Activated CD4-positive, alpha-beta memory T cell treated with anti-CD3 and anti-CD28 coated beads, Interleukin-2, amount 10 ng/mL, durations not matched to agents 7 days and 5 days (primary cell): ENCODE measurements around the gene LGALS1. TPM values are rescaled to one million over a fixed set of nuclear protein-coding genes. Genes with fewer than 3 reads are reported as not detected.

Experiments used
- CTCF ChIA-PET: fragments of 350-600 bp; sonication (Branson Sonifier 250); formaldehyde crosslinking; loops from one replicate; lab custom pipeline; 2021; ENCODE audit warnings: antibody characterized with exemption, inconsistent platforms; lab: Charles Lee
- POLR2A ChIA-PET: fragments of 350-600 bp; sonication (Branson Sonifier 250); formaldehyde crosslinking; loops from one replicate; lab custom pipeline; 2021; ENCODE audit warnings: antibody characterized with exemption; lab: Charles Lee
- DNase-seq: peaks from one replicate; pipeline ENCODE4 v3.0.0-alpha.2; 2020
- H3K27ac Mint-ChIP-seq: one replicate; pipeline ENCODE4 v1.8.0; 2021; ENCODE audit warnings: mild to moderate bottlenecking, mixed read lengths
- H3K27me3 Mint-ChIP-seq: one replicate; pipeline ENCODE4 v1.8.0; 2021; ENCODE audit warnings: mixed read lengths
- H3K36me3 Mint-ChIP-seq: one replicate; pipeline ENCODE4 v1.8.0; 2021; ENCODE audit warnings: low read depth, mixed read lengths
- H3K4me1 Mint-ChIP-seq: one replicate; pipeline ENCODE4 v1.8.0; 2021; ENCODE audit warnings: mixed read lengths
- H3K4me3 Mint-ChIP-seq: one replicate; pipeline ENCODE4 v1.8.0; 2021; ENCODE audit warnings: mild to moderate bottlenecking, mixed read lengths
- H3K9me3 Mint-ChIP-seq: one replicate; pipeline ENCODE4 v1.8.0; 2021; ENCODE audit warnings: mixed read lengths
- total RNA-seq, 2 experiments: library from RNA; stranded (reverse); gene quantifications; one replicate each; pipeline ENCODE4 v1.2.3, GENCODE V29; 2021

The LGALS1 gene
- total RNA-seq, 2 experiments from 2014 or later: 2,209 to 2,240 TPM

- ChIA-PET CTCF (interaction anchor here (0.6 to 12.8 kb wide), 21 partner anchors 14 to 743 kb away, joined by 3 to 191 read pairs (median 4); partner anchors contain the start of genes C22orf23, GGA1, LGALS1 and NOL12), POLR2A (interaction anchor here (0.9 to 15.9 kb wide), 11 partner anchors 10 to 1041 kb away, joined by 3 to 244 read pairs (median 12); partner anchors contain the start of genes GGA1, LGALS1 and SH3BP1)
- peak overlapping the region; percentile 80 for H3K27ac Mint-ChIP-seq
- peaks cover 42% of the 10 kb centered on the region for H3K4me1 Mint-ChIP-seq
- H3K4me3 Mint-ChIP-seq: peak overlapping the region; percentile 80
- H3K27me3 Mint-ChIP-seq: no peaks in the 10 kb centered on the region
- no peaks in the 10 kb centered on the region for H3K9me3 Mint-ChIP-seq
- DNase-seq: no peak
- peaks cover 34% of the 10 kb centered on the region for H3K36me3 Mint-ChIP-seq
These were observed 17.8 kb upstream of the LGALS1 start for GRCh38 chr22:37657590-37658132.

DNA sequence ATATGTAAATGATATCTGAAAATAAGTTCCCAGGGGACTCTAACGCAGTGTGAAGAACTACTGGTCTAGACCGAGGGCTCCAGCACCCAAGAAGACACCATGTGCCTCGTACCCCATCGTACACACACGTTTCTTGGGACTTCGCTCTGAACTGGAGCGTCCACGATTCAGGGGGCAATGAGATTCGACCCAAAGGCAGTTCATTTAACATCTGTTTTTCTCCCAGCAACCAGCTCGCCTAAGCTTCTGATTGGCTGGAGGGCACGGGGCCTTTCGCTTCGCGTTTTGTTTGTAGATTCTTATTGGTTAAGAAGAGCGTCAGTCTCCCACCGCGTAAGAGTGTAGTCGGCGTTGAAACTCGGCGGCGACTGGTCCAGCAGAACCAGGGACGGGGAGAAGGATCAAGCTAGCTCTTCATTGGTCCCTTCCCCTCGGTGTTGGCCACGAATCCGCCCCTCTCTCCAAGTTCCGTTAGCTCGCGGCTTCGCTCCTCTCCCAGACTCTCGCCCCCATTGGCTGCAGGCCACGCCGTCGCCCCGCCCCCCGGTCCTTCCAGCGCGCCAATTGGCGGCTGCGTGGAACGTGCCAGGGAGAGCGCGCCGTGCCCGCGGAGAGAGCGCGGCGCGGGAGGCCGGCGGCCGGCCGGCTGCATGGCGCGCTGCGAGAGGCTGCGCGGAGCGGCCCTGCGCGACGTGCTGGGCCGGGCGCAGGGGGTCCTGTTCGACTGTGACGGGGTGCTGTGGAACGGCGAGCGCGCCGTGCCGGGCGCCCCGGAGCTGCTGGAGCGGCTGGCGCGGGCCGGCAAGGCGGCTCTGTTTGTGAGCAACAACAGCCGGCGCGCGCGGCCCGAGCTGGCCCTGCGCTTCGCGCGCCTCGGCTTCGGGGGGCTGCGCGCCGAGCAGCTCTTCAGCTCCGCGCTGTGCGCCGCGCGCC is 17.0 kb upstream of the LGALS1 start, which contains the start of gene PDXP:
Gene PDXP, plus strand, starts transcription at position 591 of the 933 bp plus-strand sequence. Its CDS starts 60 bp downstream, at position 651.
- DNase-seq: peak; percentile 98
- ChIA-PET POLR2A (interaction anchor here (0.9 to 15.9 kb wide), 12 partner anchors 9 to 1040 kb away, joined by 3 to 244 read pairs (median 10); partner anchors contain the start of genes GGA1, LGALS1, NOL12 and SH3BP1), CTCF (interaction anchor here (0.6 to 12.8 kb wide), 20 partner anchors 13 to 295 kb away, joined by 3 to 191 read pairs (median 4); partner anchors contain the start of genes C22orf23, GGA1, LGALS1 and NOL12)
- H3K36me3 Mint-ChIP-seq: peaks cover 27% of the 10 kb centered on the region
- peaks cover 42% of the 10 kb centered on the region for H3K4me1 Mint-ChIP-seq
- peak within 1 kb of the TSS; percentile 84 for H3K4me3 Mint-ChIP-seq
- H3K27me3 Mint-ChIP-seq: no peaks in the 10 kb centered on the region
- no peaks in the 10 kb centered on the region for H3K9me3 Mint-ChIP-seq
- H3K27ac Mint-ChIP-seq: peak within 1 kb of the TSS; percentile 80

DNA sequence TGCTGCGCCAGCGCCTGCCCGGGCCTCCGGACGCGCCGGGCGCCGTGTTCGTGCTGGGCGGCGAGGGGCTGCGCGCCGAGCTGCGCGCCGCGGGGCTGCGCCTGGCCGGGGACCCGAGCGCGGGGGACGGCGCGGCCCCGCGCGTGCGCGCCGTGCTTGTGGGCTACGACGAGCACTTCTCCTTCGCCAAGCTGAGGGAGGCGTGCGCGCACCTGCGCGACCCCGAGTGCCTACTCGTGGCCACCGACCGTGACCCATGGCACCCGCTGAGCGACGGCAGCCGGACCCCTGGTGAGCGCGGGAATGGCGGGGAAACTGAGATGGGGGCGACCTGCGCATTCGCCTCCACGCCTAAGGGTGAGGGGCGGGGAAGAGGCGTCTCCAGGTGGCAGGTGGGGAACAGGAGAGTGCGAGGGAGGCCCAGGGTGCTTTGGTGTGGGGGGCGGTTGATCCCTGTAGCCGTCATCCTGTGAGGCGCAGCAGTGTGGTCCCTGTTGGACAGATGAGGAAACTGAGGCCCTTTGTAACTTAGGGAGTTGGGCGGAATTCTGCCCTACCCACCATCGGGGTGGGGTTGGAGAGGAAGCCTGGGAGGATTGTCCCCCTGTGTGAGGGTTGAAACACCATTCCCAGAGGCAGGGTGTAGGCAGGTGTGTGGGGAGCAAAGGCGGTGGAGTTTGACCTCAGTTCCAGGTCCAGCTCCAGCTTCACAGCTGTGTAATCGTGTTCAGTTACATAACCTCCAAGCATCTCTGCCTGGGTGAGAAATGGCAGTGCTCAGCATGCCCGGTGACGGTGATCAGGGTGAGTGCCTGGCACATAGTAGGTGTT is 16.2 kb upstream of the LGALS1 start:
- ChIA-PET POLR2A (interaction anchor here (0.9 to 15.9 kb wide), 10 partner anchors 8 to 40 kb away, joined by 3 to 244 read pairs (median 10); partner anchors contain the start of genes LGALS1, NOL12 and SH3BP1), CTCF (interaction anchor here (1.0 to 12.8 kb wide), 12 partner anchors 12 to 294 kb away, joined by 3 to 191 read pairs (median 5); partner anchors contain the start of genes C22orf23, GGA1, LGALS1 and NOL12)
- peak overlapping the region; percentile 71 for H3K27ac Mint-ChIP-seq
- peak overlapping the region; percentile 84 for H3K4me3 Mint-ChIP-seq
- peaks cover 42% of the 10 kb centered on the region for H3K4me1 Mint-ChIP-seq
- no peaks in the 10 kb centered on the region for H3K27me3 Mint-ChIP-seq
- peaks cover 19% of the 10 kb centered on the region for H3K36me3 Mint-ChIP-seq
- DNase-seq: no peak
- no peaks in the 10 kb centered on the region for H3K9me3 Mint-ChIP-seq

- Mint-ChIP-seq H3K27me3 (no peaks in the 10 kb centered on the region), H3K9me3 (no peaks in the 10 kb centered on the region), H3K4me1 (peaks cover 42% of the 10 kb centered on the region), H3K27ac (peak overlapping the region; percentile 71), H3K4me3 (peak overlapping the region; percentile 84), H3K36me3 (peaks cover 17% of the 10 kb centered on the region)
- DNase-seq: no peak
- CTCF ChIA-PET: interaction anchor here (1.0 to 12.8 kb wide), 5 partner anchors 16 to 53 kb away, joined by 3 to 191 read pairs (median 45); partner anchors contain the start of genes LGALS1, NOL12 and SH3BP1
- POLR2A ChIA-PET: interaction anchor here (0.6 to 15.9 kb wide), 5 partner anchors 16 to 38 kb away, joined by 3 to 244 read pairs (median 5); partner anchors contain the start of genes LGALS1, NOL12 and SH3BP1
These were observed 15.3 kb upstream of the LGALS1 start for GRCh38 chr22:37659897-37660708.

DNA sequence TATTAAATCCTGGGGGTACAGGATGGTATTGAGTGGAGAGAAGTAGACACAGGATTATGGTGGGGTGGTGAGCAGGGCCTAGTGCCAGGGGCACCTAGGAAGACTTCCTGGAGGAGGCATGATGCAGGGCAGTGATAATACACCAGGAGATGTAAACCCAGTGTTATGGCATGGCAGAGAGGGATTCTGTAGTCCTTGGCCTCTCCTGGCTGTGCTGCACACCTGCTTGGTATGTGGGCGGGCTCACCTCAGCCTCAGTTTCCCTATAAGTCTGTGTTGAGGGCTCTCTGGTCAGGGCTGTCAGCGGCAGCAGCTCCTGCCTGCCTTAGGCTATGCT is 14.8 kb upstream of the LGALS1 start:
- peak overlapping the region; percentile 84 for H3K4me3 Mint-ChIP-seq
- ChIA-PET POLR2A (interaction anchor here (0.6 to 15.9 kb wide), 5 partner anchors 8 to 25 kb away, joined by 3 to 244 read pairs (median 6); partner anchors contain the start of genes LGALS1, NOL12 and SH3BP1), CTCF (interaction anchor here (0.9 to 12.8 kb wide), 7 partner anchors 10 to 53 kb away, joined by 3 to 191 read pairs (median 5); partner anchors contain the start of genes LGALS1 and NOL12)
- no peak overlapping the region for H3K27ac Mint-ChIP-seq
- peaks cover 42% of the 10 kb centered on the region for H3K4me1 Mint-ChIP-seq
- H3K9me3 Mint-ChIP-seq: no peaks in the 10 kb centered on the region
- H3K27me3 Mint-ChIP-seq: no peaks in the 10 kb centered on the region
- peaks cover 16% of the 10 kb centered on the region for H3K36me3 Mint-ChIP-seq
- DNase-seq: no peak

- Mint-ChIP-seq H3K36me3 (peaks cover 14% of the 10 kb centered on the region), H3K9me3 (no peaks in the 10 kb centered on the region), H3K27me3 (no peaks in the 10 kb centered on the region), H3K4me3 (peak overlapping the region; percentile 84), H3K4me1 (peaks cover 41% of the 10 kb centered on the region), H3K27ac (no peak overlapping the region)
- ChIA-PET CTCF (interaction anchor here (0.6 to 12.8 kb wide), 9 partner anchors 10 to 202 kb away, joined by 3 to 191 read pairs (median 5); partner anchors contain the start of genes LGALS1 and NOL12), POLR2A (interaction anchor here (0.8 to 15.9 kb wide), 4 partner anchors 9 to 25 kb away, joined by 4 to 244 read pairs (median 6); partner anchors contain the start of genes LGALS1 and NOL12)
- DNase-seq: no peak
These were observed 14.1 kb upstream of the LGALS1 start for GRCh38 chr22:37661160-37661924.

GRCh38 chr22:37662039-37662438 is 13.4 kb upstream of the LGALS1 start:
- Mint-ChIP-seq H3K27me3 (no peaks in the 10 kb centered on the region), H3K9me3 (no peaks in the 10 kb centered on the region), H3K4me1 (peaks cover 40% of the 10 kb centered on the region), H3K27ac (peak overlapping the region; percentile 28), H3K4me3 (no peak overlapping the region), H3K36me3 (peaks cover 19% of the 10 kb centered on the region)
- DNase-seq: no peak
- ChIA-PET POLR2A (interaction anchor here (0.8 to 15.9 kb wide), 3 partner anchors 10 to 19 kb away, joined by 4 to 244 read pairs (median 6); partner anchors contain the start of gene LGALS1), CTCF (interaction anchor here (0.6 to 12.8 kb wide), 6 partner anchors 17 to 201 kb away, joined by 3 to 191 read pairs (median 6); partner anchors contain the start of gene LGALS1)

GRCh38 chr22:37663521-37664140 is 11.8 kb upstream of the LGALS1 start:
- no peaks in the 10 kb centered on the region for H3K9me3 Mint-ChIP-seq
- ChIA-PET POLR2A (interaction anchor here (15.9 kb wide), 1 partner anchor 12 kb away, joined by 244 read pairs; the partner anchor contains the start of gene LGALS1), CTCF (interaction anchor here (0.6 to 12.8 kb wide), 4 partner anchors 8 to 156 kb away, joined by 3 to 191 read pairs (median 78); partner anchors contain the start of gene LGALS1)
- H3K27ac Mint-ChIP-seq: no peak overlapping the region
- peaks cover 19% of the 10 kb centered on the region for H3K36me3 Mint-ChIP-seq
- peaks cover 31% of the 10 kb centered on the region for H3K4me1 Mint-ChIP-seq
- no peaks in the 10 kb centered on the region for H3K27me3 Mint-ChIP-seq
- DNase-seq: no peak
- no peak overlapping the region for H3K4me3 Mint-ChIP-seq

- H3K27me3 Mint-ChIP-seq: no peaks in the 10 kb centered on the region
- POLR2A ChIA-PET: interaction anchor here (15.9 kb wide), 1 partner anchor 11 kb away, joined by 244 read pairs; the partner anchor contains the start of gene LGALS1
These were observed 11.0 kb upstream of the LGALS1 start for GRCh38 chr22:37664249-37665101.

More at GRCh38 chr22:37664249-37665101, 11.0 kb upstream of the LGALS1 start:
- DNase-seq: no peak
- H3K36me3 Mint-ChIP-seq: peaks cover 19% of the 10 kb centered on the region
- peaks cover 29% of the 10 kb centered on the region for H3K4me1 Mint-ChIP-seq
- CTCF ChIA-PET: interaction anchor here (12.4 to 12.8 kb wide), 2 partner anchors 15 to 21 kb away, joined by 151 to 191 read pairs; partner anchors contain the start of gene LGALS1
- H3K27ac Mint-ChIP-seq: no peak overlapping the region
- H3K9me3 Mint-ChIP-seq: no peaks in the 10 kb centered on the region
- H3K4me3 Mint-ChIP-seq: no peak overlapping the region
